Mucosa of descending colon (tissue), 3 donors: ENCODE measurements around the gene ZNF324. TPM values are rescaled to one million over a fixed set of nuclear protein-coding genes. Genes with fewer than 3 reads are reported as not detected.
A peak's percentile ranks its signal among the peaks of the same experiment; 100 is the strongest.
"Not testable (repeated sequence)": the region's sequence is repeated elsewhere in the genome, so short reads cannot be mapped to it uniquely, and the experiment has no call there.

Experiments
- ATAC-seq: fragments of 200-7000 bp; cut with Tn5 transposase; one replicate; pipeline ENCODE4 v1.9.1; 2020; ENCODE audit warnings: mild to moderate bottlenecking, moderate library complexity
- DNase-seq, 3 donors: peaks; one replicate each; pipeline ENCODE4 v3.0.0-alpha.2; 2020
- H3K36me3 ChIP-seq: fragments of 200-600 bp; one replicate; pipeline ENCODE4 v1.8.0; 2021; ENCODE audit warnings: low read depth, mild to moderate bottlenecking
- H3K4me1 ChIP-seq: fragments of 200-600 bp; one replicate; pipeline ENCODE4 v1.8.0; 2021; ENCODE audit warnings: low read depth, mild to moderate bottlenecking
- H3K4me3 ChIP-seq: fragments of 200-600 bp; one replicate; pipeline ENCODE4 v1.8.0; 2021; ENCODE audit warnings: mild to moderate bottlenecking
- H3K9me3 ChIP-seq: fragments of 200-600 bp; one replicate; pipeline ENCODE4 v1.8.0; 2021; ENCODE audit warnings: mild to moderate bottlenecking
- CTCF ChIP-seq: fragments of 200-600 bp; IDR thresholded peaks from one replicate; pipeline ENCODE4 v1.8.0; 2022; ENCODE audit warnings: antibody characterized with exemption, mild to moderate bottlenecking
- intact Hi-C, 2 donors: fragments of 100-400 bp; cut with DNase I in 1 of 2; cut with micrococcal nuclease in 1 of 2; formaldehyde crosslinking; loops; one replicate each; pipeline versions ENCODE4 v1.11.0 to v1.11.1; 2022; cut with DNase I, micrococcal nuclease
- total RNA-seq, 3 donors: library from RNA; stranded (reverse); fragmentation: NEBNext Ultra II Directional in 2 of 3; extraction: Animal tissue kit (Norgen Biotek cat#: 25700) in 2 of 3; gene quantifications; one replicate each; pipeline versions ENCODE4 v1.2.1 to v1.2.4, GENCODE V29; 2021 to 2023
- donor health status: DM: no; HTN: no; CAD: no; lungs with moderate emphysema.
- donor health status: DM: no; HTN: no; CAD: no.
- donor health status: DM: no; HTN: yes; CAD: no.

ZNF324 gene
- total RNA-seq, 3 donors from 2014 or later, result 10.1 to 14.8 (median 12.9) TPM

GRCh38 chr19:58499021-58499927 lies 32.4 kb downstream of the ZNF324 start:
- peak overlapping the region; percentile 19 for H3K4me3 ChIP-seq
- intact Hi-C loops, result no loop called here
- no peak for TF ChIP-seq CTCF
- H3K4me1 ChIP-seq, result peaks cover 4% of the 10 kb centered on the region
- no peaks in the 10 kb centered on the region for H3K36me3 ChIP-seq
- no peaks in the 10 kb centered on the region for H3K9me3 ChIP-seq
- ATAC-seq (peak; percentile 98), DNase-seq (peak; percentile 99 to 100 (median 99))

- intact Hi-C loops, result no loop called here
- H3K4me1 ChIP-seq, result peaks cover 4% of the 10 kb centered on the region
- no peak for TF ChIP-seq CTCF
- H3K9me3 ChIP-seq, result no peaks in the 10 kb centered on the region
- ATAC-seq (no peak), DNase-seq (peak in 1 of 3 donors; percentile 28)
- H3K36me3 ChIP-seq, result no peaks in the 10 kb centered on the region
- no peak overlapping the region for H3K4me3 ChIP-seq
Observed at GRCh38 chr19:58500242-58500641, 33.4 kb downstream of the ZNF324 start.

- H3K36me3 ChIP-seq, H3K4me3 ChIP-seq, ATAC-seq, DNase-seq, intact Hi-C loops: not testable (repeated sequence)
- H3K4me1 ChIP-seq, result peaks cover 11% of the 10 kb centered on the region
- H3K9me3 ChIP-seq, result peaks cover 10% of the 10 kb centered on the region
Observed at GRCh38 chr19:58507602-58508223, 40.8 kb downstream of the ZNF324 start.

- intact Hi-C loops, result no loop called here
- no peak for TF ChIP-seq CTCF
- DNase-seq (no peak), ATAC-seq (no peak)
- H3K36me3 ChIP-seq, result no peaks in the 10 kb centered on the region
- peaks cover 10% of the 10 kb centered on the region for H3K9me3 ChIP-seq
- peaks cover 22% of the 10 kb centered on the region for H3K4me1 ChIP-seq
- no peak overlapping the region for H3K4me3 ChIP-seq
Observed at GRCh38 chr19:58509731-58510083, 42.8 kb downstream of the ZNF324 start.

- DNase-seq, result no peak
- Histone ChIP-seq H3K4me3 (no peak overlapping the region), H3K36me3 (no peaks in the 10 kb centered on the region), H3K4me1 (peaks cover 24% of the 10 kb centered on the region), H3K9me3 (peaks cover 10% of the 10 kb centered on the region)
- intact Hi-C loops, result no loop called here
- ATAC-seq, result no peak
- no peak for TF ChIP-seq CTCF
Observed at GRCh38 chr19:58510084-58510862, 43.4 kb downstream of the ZNF324 start.
